Thymus (tissue), 14 donors: Measurements from ENCODE around the gene PREX1. TPM values are rescaled to one million over a fixed set of nuclear protein-coding genes. Genes with fewer than 3 reads are reported as not detected.
"Not testable (repeated sequence)": the region's sequence is repeated elsewhere in the genome, so short reads cannot be mapped to it uniquely, and the experiment has no call there.

Source experiments
- DNase-seq, 9 donors: peaks; one replicate each; pipeline ENCODE4 v3.0.0-alpha.2; 2013; ENCODE audit warnings: low spot score in 9 of 9, low read depth in 6 of 9, missing footprints in 1 of 9
- H3K27ac ChIP-seq, 2 donors: one replicate each; pipeline ENCODE4 v1.5.1; 2013; ENCODE audit warnings: control low read depth in 1 of 2, low read depth in 1 of 2, low read length in 1 of 2, mild to moderate bottlenecking in 1 of 2, moderate library complexity in 1 of 2
- H3K27me3 ChIP-seq, 2 donors: one replicate each; pipeline ENCODE4 v1.5.1; 2013; ENCODE audit warnings: low read length in 1 of 2; ENCODE audit not compliant: control insufficient read depth in 2 of 2, insufficient read depth in 1 of 2
- H3K36me3 ChIP-seq, 2 donors: one replicate each; pipeline ENCODE4 v1.5.1; 2013; ENCODE audit warnings: low read length in 1 of 2, mild to moderate bottlenecking in 1 of 2, moderate library complexity in 1 of 2; ENCODE audit not compliant: control insufficient read depth in 2 of 2, insufficient read depth in 2 of 2
- H3K4me1 ChIP-seq, 2 donors: one replicate each; pipeline ENCODE4 v1.5.1; 2013; ENCODE audit warnings: low read length in 2 of 2; ENCODE audit not compliant: control insufficient read depth in 2 of 2, insufficient read depth in 2 of 2
- H3K4me3 ChIP-seq, 2 donors: one replicate each; pipeline ENCODE4 v1.5.1; 2013; ENCODE audit warnings: low read length in 2 of 2, control low read depth in 1 of 2, mild to moderate bottlenecking in 1 of 2
- H3K9me3 ChIP-seq, 2 donors: one replicate each; pipeline ENCODE4 v1.5.1; 2013; ENCODE audit warnings: low read length in 1 of 2, mild to moderate bottlenecking in 1 of 2; ENCODE audit not compliant: control insufficient read depth in 2 of 2, insufficient read depth in 1 of 2
- WGBS: extraction: QIAGEN DNeasy Blood & Tissue Kit; methylation state at CpG from one replicate; pipeline ENCODE4 v1.1.7; 2013; 5-methylcytosine and 5-hydroxymethylcytosine counted together
- long read RNA-seq, 10 donors: transcript quantifications; one replicate each; lab custom pipeline, GENCODE V29; 2026
- polyA plus RNA-seq: library from polyadenylated mRNA; stranded (reverse); fragments of 200-250 nt; gene quantifications from one replicate; pipeline ENCODE4 v1.2.3, GENCODE V29; 2013
- total RNA-seq: library from RNA; stranded (reverse); fragments of 120-200 nt; gene quantifications from one replicate; pipeline ENCODE4 v1.2.4, GENCODE V29; 2013
- donor health status: healthy.

Gene PREX1
- total RNA-seq (12.5 TPM), polyA plus RNA-seq (19.8 TPM)
- long read RNA-seq, donor 1: 0 reads
- long read RNA-seq, donor 2, full-length matches to known transcripts: 2 of 2 reads
- long read RNA-seq, donor 2, partial matches to known transcripts: 0 of 2 reads
- long read RNA-seq, donor 2, other reads (novel, unspliced or antisense): 0 of 2 reads
- long read RNA-seq, donor 3: 0 reads
- long read RNA-seq, donor 4, full-length matches to known transcripts: 3 of 3 reads
- long read RNA-seq, donor 4, partial matches to known transcripts: 0 of 3 reads
- long read RNA-seq, donor 4, other reads (novel, unspliced or antisense): 0 of 3 reads
- long read RNA-seq, donor 5, full-length matches to known transcripts: 4 of 4 reads
- long read RNA-seq, donor 5, partial matches to known transcripts: 0 of 4 reads
- long read RNA-seq, donor 5, other reads (novel, unspliced or antisense): 0 of 4 reads
- long read RNA-seq, donor 6, full-length matches to known transcripts: 1 of 1 reads
- long read RNA-seq, donor 6, partial matches to known transcripts: 0 of 1 reads
- long read RNA-seq, donor 6, other reads (novel, unspliced or antisense): 0 of 1 reads
- long read RNA-seq, donor 7, full-length matches to known transcripts: 1 of 1 reads
- long read RNA-seq, donor 7, partial matches to known transcripts: 0 of 1 reads
- long read RNA-seq, donor 7, other reads (novel, unspliced or antisense): 0 of 1 reads
- long read RNA-seq, donor 8: 0 reads
- long read RNA-seq, donor 9: 0 reads
- long read RNA-seq, donor 10, full-length matches to known transcripts: 2 of 2 reads
- long read RNA-seq, donor 10, partial matches to known transcripts: 0 of 2 reads
- long read RNA-seq, donor 10, other reads (novel, unspliced or antisense): 0 of 2 reads

- Histone ChIP-seq H3K27me3 (peaks cover 37 to 40% of the 10 kb centered on the region in 2 donors), H3K36me3 (no peaks in the 10 kb centered on the region), H3K4me3 (peak within 1 kb of the TSS; percentile 48 to 51), H3K4me1 (peaks cover 0 to 40% of the 10 kb centered on the region in 2 donors), H3K27ac (peak within 1 kb of the TSS; percentile 25 to 32), H3K9me3 (peaks cover 0 to 5% of the 10 kb centered on the region in 2 donors)
- WGBS: 2% methylated on average over 127 of the region's 128 CpGs
- DNase-seq: peak in 5 of 9 donors; percentile 41 to 77 (median 57)
Observed at GRCh38 chr20:48827855-48828733, at the start of gene PREX1. Gene PREX1, minus strand, starts transcription at chr20:48827999. Its CDS starts 139 bp downstream, at chr20:48827860.

GRCh38 chr20:48877304-48877703, 49.5 kb upstream of the PREX1 start:
- no peaks in the 10 kb centered on the region for H3K27me3 ChIP-seq
- H3K36me3 ChIP-seq: no peaks in the 10 kb centered on the region
- DNase-seq: peak in 2 of 9 donors; percentile 13 to 24
- no peak overlapping the region for H3K4me3 ChIP-seq
- H3K27ac ChIP-seq: no peak overlapping the region
- peaks cover 0 to 4% of the 10 kb centered on the region in 2 donors for H3K4me1 ChIP-seq
- H3K9me3 ChIP-seq: no peaks in the 10 kb centered on the region
- 49% methylated on average over 2 of the region's 2 CpGs for WGBS

- Histone ChIP-seq H3K36me3 (no peaks in the 10 kb centered on the region), H3K27ac (no peak overlapping the region), H3K4me1 (peaks cover 0 to 4% of the 10 kb centered on the region in 2 donors), H3K4me3 (no peak overlapping the region), H3K9me3 (no peaks in the 10 kb centered on the region), H3K27me3 (no peaks in the 10 kb centered on the region)
- no peak for DNase-seq
- 92% methylated on average over 5 of the region's 5 CpGs for WGBS
Observed at GRCh38 chr20:48875914-48876240, 48.1 kb upstream of the PREX1 start.

GRCh38 chr20:48875233-48875913, 47.6 kb upstream of the PREX1 start:
- Histone ChIP-seq H3K4me3 (no peak overlapping the region), H3K27ac (no peak overlapping the region), H3K9me3 (no peaks in the 10 kb centered on the region), H3K4me1 (peaks cover 0 to 4% of the 10 kb centered on the region in 2 donors), H3K27me3 (no peaks in the 10 kb centered on the region), H3K36me3 (no peaks in the 10 kb centered on the region)
- WGBS: 85% methylated on average over 17 of the region's 17 CpGs
- no peak for DNase-seq

GRCh38 chr20:48869442-48869841, 41.6 kb upstream of the PREX1 start:
- H3K4me3 ChIP-seq, DNase-seq, H3K9me3 ChIP-seq, H3K36me3 ChIP-seq, H3K4me1 ChIP-seq, H3K27me3 ChIP-seq, H3K27ac ChIP-seq: not testable (repeated sequence)

GRCh38 chr20:48866936-48867335, 39.1 kb upstream of the PREX1 start:
- Histone ChIP-seq H3K9me3 (no peaks in the 10 kb centered on the region), H3K4me1 (no peaks in the 10 kb centered on the region), H3K4me3 (no peak overlapping the region), H3K27me3 (no peaks in the 10 kb centered on the region), H3K36me3 (no peaks in the 10 kb centered on the region), H3K27ac (no peak overlapping the region)
- 24% methylated on average over 1 of the region's 1 CpG for WGBS
- no peak for DNase-seq

- DNase-seq: no peak
- no peaks in the 10 kb centered on the region for H3K36me3 ChIP-seq
- no peaks in the 10 kb centered on the region for H3K4me1 ChIP-seq
- H3K9me3 ChIP-seq: no peaks in the 10 kb centered on the region
- no peak overlapping the region for H3K27ac ChIP-seq
- 89% methylated on average over 5 of the region's 5 CpGs for WGBS
- H3K27me3 ChIP-seq: no peaks in the 10 kb centered on the region
- H3K4me3 ChIP-seq: no peak overlapping the region
Observed at GRCh38 chr20:48864738-48865318, 37.0 kb upstream of the PREX1 start.

- DNase-seq: no peak
- Histone ChIP-seq H3K9me3 (no peaks in the 10 kb centered on the region), H3K36me3 (no peaks in the 10 kb centered on the region), H3K4me3 (no peak overlapping the region), H3K4me1 (no peaks in the 10 kb centered on the region), H3K27ac (no peak overlapping the region), H3K27me3 (no peaks in the 10 kb centered on the region)
- 90% methylated on average over 5 of the region's 5 CpGs for WGBS
Observed at GRCh38 chr20:48864254-48864653, 36.5 kb upstream of the PREX1 start.
